Activated CD8-positive, alpha-beta memory T cell treated with anti-CD3 and anti-CD28 coated beads for 24 hours (primary cell): ENCODE measurements around the gene RIPPLY2.
A peak's percentile ranks its signal among the peaks of the same experiment; 100 is the strongest.
"Not testable (repeated sequence)": the region's sequence is repeated elsewhere in the genome, so short reads cannot be mapped to it uniquely, and the experiment has no call there.

Source experiments
- DNase-seq: peaks from one replicate; pipeline ENCODE4 v3.0.0-alpha.2; 2020

RIPPLY2 gene

GRCh38 chr6:83853178-83854000, at the start of gene RIPPLY2:
Gene RIPPLY2 (plus strand): TSS chr6:83853360. CDS start chr6:83853417, 57 bp downstream.
- peak; percentile 58 for DNase-seq

GRCh38 chr6:83803492-83803891, 49.7 kb upstream of the RIPPLY2 start:
- not testable (repeated sequence) for DNase-seq

- DNase-seq, result no peak
These were observed 48.3 kb upstream of the RIPPLY2 start for GRCh38 chr6:83804886-83805285.

GRCh38 chr6:83808005-83808404, 45.2 kb upstream of the RIPPLY2 start:
- DNase-seq, result no peak

- DNase-seq, result no peak
These were observed 44.2 kb upstream of the RIPPLY2 start for GRCh38 chr6:83808926-83809325.

GRCh38 chr6:83812595-83812994, 40.6 kb upstream of the RIPPLY2 start:
- DNase-seq, result no peak

- no peak for DNase-seq
These were observed 37.4 kb upstream of the RIPPLY2 start for GRCh38 chr6:83815631-83816272.

- DNase-seq, result no peak
These were observed 30.5 kb upstream of the RIPPLY2 start for GRCh38 chr6:83822629-83823169.

GRCh38 chr6:83824388-83824801, 28.8 kb upstream of the RIPPLY2 start:
- DNase-seq, result no peak

- no peak for DNase-seq
These were observed 28.3 kb upstream of the RIPPLY2 start for GRCh38 chr6:83824831-83825230.

- no peak for DNase-seq
These were observed 26.1 kb upstream of the RIPPLY2 start for GRCh38 chr6:83827050-83827449.

- DNase-seq, result no peak
These were observed 14.4 kb upstream of the RIPPLY2 start for GRCh38 chr6:83838727-83839126.

- no peak for DNase-seq
These were observed 9.0 kb upstream of the RIPPLY2 start for GRCh38 chr6:83844170-83844569.

- DNase-seq, result no peak
These were observed 6.9 kb upstream of the RIPPLY2 start for GRCh38 chr6:83846291-83846690.

- DNase-seq, result no peak
These were observed 6.0 kb upstream of the RIPPLY2 start for GRCh38 chr6:83847179-83847578.

- DNase-seq, result no peak
These were observed 4.0 kb upstream of the RIPPLY2 start for GRCh38 chr6:83849127-83849526.

- DNase-seq, result no peak
These were observed 3.5 kb upstream of the RIPPLY2 start for GRCh38 chr6:83849610-83850009.

GRCh38 chr6:83852528-83853177, 507 bp upstream of the RIPPLY2 start:
- no peak for DNase-seq

GRCh38 chr6:83854001-83854501, 891 bp downstream of the RIPPLY2 start:
- DNase-seq, result no peak

GRCh38 chr6:83854766-83855165, 1.6 kb downstream of the RIPPLY2 start:
- DNase-seq, result no peak

GRCh38 chr6:83859410-83860358, 6.5 kb downstream of the RIPPLY2 start, which contains the start of gene CYB5R4:
Gene CYB5R4 (plus strand): TSS chr6:83859689. CDS start chr6:83859783, 94 bp downstream.
- peak; percentile 97 for DNase-seq

- no peak for DNase-seq
These were observed 7.2 kb downstream of the RIPPLY2 start for GRCh38 chr6:83860359-83860755.
